ENCODE data around the gene SPINK1.

Gene SPINK1

GRCh38 chr5:147801461-147801860, 30.0 kb downstream of the SPINK1 start:
- ATAC-seq: no peak
- TF ChIP-seq ESRRG (CRISPR knock-in tag; IDR thresholded peaks at IDR 0.05) (no peak), OSR1 (CRISPR knock-in tag; IDR thresholded peaks at IDR 0.05) (no peak), RARB (CRISPR knock-in tag; IDR thresholded peaks at IDR 0.05) (no peak), TOX (CRISPR knock-in tag; IDR thresholded peaks at IDR 0.05; ENCODE audit: borderline replicate concordance) (no peak), TCF4 (CRISPR knock-in tag; IDR thresholded peaks at IDR 0.05; ENCODE audit: borderline replicate concordance) (no peak), TSHZ2 (CRISPR knock-in tag; IDR thresholded peaks at IDR 0.05) (no peak), CREB5 (CRISPR knock-in tag; IDR thresholded peaks at IDR 0.05; ENCODE audit: low read depth) (no peak), PATZ1 (CRISPR knock-in tag; IDR thresholded peaks at IDR 0.05; ENCODE audit: borderline replicate concordance) (no peak), SNAI2 (CRISPR knock-in tag; IDR thresholded peaks at IDR 0.05) (no peak), BACH2 (CRISPR knock-in tag; IDR thresholded peaks at IDR 0.05; ENCODE audit: borderline replicate concordance) (no peak)

GRCh38 chr5:147800491-147800890, 31.0 kb downstream of the SPINK1 start:
- no peak for TF ChIP-seq POU6F1 (CRISPR knock-in tag; IDR thresholded peaks at IDR 0.05; ENCODE audit: borderline replicate concordance, low read depth)
- TF ChIP-seq GLIS3 (CRISPR knock-in tag; IDR thresholded peaks at IDR 0.05): no peak
- no peak for TF ChIP-seq RARB (CRISPR knock-in tag; IDR thresholded peaks at IDR 0.05)
- no peak for TF ChIP-seq CREB5 (CRISPR knock-in tag; IDR thresholded peaks at IDR 0.05; ENCODE audit: low read depth)
- no peak for TF ChIP-seq ESRRG (CRISPR knock-in tag; IDR thresholded peaks at IDR 0.05)
- no peak for TF ChIP-seq ZNF565 (CRISPR knock-in tag; conservative IDR thresholded peaks at IDR 0.05; ENCODE audit: low read depth)
- no peak for TF ChIP-seq ZFP30 (CRISPR knock-in tag; IDR thresholded peaks at IDR 0.05)
- TF ChIP-seq BACH2 (CRISPR knock-in tag; IDR thresholded peaks at IDR 0.05; ENCODE audit: borderline replicate concordance): no peak
- no peak for TF ChIP-seq TCF4 (CRISPR knock-in tag; IDR thresholded peaks at IDR 0.05; ENCODE audit: borderline replicate concordance)
- TF ChIP-seq ZNF70 (CRISPR knock-in tag; IDR thresholded peaks at IDR 0.05): no peak
- TF ChIP-seq ARNTL (CRISPR knock-in tag; IDR thresholded peaks at IDR 0.05; ENCODE audit: borderline replicate concordance, low read depth): no peak
- TF ChIP-seq ZNF8 (CRISPR knock-in tag; IDR thresholded peaks at IDR 0.05): no peak
- TF ChIP-seq CSDC2 (CRISPR knock-in tag; IDR thresholded peaks at IDR 0.05): no peak
- TF ChIP-seq CSRNP3 (CRISPR knock-in tag; IDR thresholded peaks at IDR 0.05): no peak
- TF ChIP-seq PPARA (CRISPR knock-in tag; IDR thresholded peaks at IDR 0.05; ENCODE audit: borderline replicate concordance): no peak
- TF ChIP-seq TOX (CRISPR knock-in tag; IDR thresholded peaks at IDR 0.05; ENCODE audit: borderline replicate concordance): no peak
- TF ChIP-seq TSHZ2 (CRISPR knock-in tag; IDR thresholded peaks at IDR 0.05): no peak
- no peak for TF ChIP-seq ZC3H10 (CRISPR knock-in tag; IDR thresholded peaks at IDR 0.05)
- no peak for TF ChIP-seq PATZ1 (CRISPR knock-in tag; IDR thresholded peaks at IDR 0.05; ENCODE audit: borderline replicate concordance)
- ATAC-seq: no peak

Measured in SK-N-SH treated with all-trans-retinoic acid at 6 μM for 48 hours (cell line).